Epithelial cell of proximal tubule (primary cell): ENCODE data around the gene NRP2. TPM values are rescaled to one million over a fixed set of nuclear protein-coding genes. Genes with fewer than 3 reads are reported as not detected.

Experiments
- DNase-seq: peaks from one replicate; pipeline ENCODE4 v3.0.0-alpha.2; 2011; ENCODE audit warnings: low read depth
- H3K4me3 ChIP-seq: 2 replicates; pipeline ENCODE4 v1.5.1; 2011; ENCODE audit warnings: low read depth, mild to moderate bottlenecking, low read length
- total RNA-seq: library from RNA; depleted of rRNA; stranded (reverse); fragments of >200 nt; gene quantifications from 2 replicates; pipeline ENCODE4 v1.2.3, GENCODE V29; 2015
- TF ChIP-seq, protein P1 (sequence below): conservative IDR thresholded peaks from 2 replicates; pipeline ENCODE4 v1.5.1; 2012; ENCODE audit warnings: low read depth, mild to moderate bottlenecking, low read length

Gene NRP2
- total RNA-seq, 1 donor from 2014 or later = 36.5 TPM

DNA sequence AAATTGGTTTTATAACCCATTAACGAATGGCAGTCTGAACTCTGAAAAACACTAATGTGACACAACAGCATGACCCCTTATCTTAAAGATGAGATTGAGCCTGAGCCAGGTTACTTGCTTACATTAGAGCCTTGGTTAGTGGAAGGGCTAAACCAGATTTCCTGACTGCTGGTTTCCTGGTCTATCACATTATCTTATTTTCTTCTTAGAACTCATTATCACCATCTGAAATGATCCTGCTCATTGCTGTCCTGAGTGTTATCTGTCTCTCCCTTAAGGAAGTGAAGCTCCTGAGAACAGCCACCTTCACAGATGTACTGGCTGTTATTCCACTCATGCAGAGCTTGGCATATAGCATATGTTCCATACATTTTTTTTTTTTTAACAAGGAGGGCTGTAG, 9.0 kb upstream of the NRP2 start:
- H3K4me3 ChIP-seq = no peak overlapping the region
- no peak for DNase-seq
- TF ChIP-seq, protein P1, sequence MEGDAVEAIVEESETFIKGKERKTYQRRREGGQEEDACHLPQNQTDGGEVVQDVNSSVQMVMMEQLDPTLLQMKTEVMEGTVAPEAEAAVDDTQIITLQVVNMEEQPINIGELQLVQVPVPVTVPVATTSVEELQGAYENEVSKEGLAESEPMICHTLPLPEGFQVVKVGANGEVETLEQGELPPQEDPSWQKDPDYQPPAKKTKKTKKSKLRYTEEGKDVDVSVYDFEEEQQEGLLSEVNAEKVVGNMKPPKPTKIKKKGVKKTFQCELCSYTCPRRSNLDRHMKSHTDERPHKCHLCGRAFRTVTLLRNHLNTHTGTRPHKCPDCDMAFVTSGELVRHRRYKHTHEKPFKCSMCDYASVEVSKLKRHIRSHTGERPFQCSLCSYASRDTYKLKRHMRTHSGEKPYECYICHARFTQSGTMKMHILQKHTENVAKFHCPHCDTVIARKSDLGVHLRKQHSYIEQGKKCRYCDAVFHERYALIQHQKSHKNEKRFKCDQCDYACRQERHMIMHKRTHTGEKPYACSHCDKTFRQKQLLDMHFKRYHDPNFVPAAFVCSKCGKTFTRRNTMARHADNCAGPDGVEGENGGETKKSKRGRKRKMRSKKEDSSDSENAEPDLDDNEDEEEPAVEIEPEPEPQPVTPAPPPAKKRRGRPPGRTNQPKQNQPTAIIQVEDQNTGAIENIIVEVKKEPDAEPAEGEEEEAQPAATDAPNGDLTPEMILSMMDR = no peak

DNA sequence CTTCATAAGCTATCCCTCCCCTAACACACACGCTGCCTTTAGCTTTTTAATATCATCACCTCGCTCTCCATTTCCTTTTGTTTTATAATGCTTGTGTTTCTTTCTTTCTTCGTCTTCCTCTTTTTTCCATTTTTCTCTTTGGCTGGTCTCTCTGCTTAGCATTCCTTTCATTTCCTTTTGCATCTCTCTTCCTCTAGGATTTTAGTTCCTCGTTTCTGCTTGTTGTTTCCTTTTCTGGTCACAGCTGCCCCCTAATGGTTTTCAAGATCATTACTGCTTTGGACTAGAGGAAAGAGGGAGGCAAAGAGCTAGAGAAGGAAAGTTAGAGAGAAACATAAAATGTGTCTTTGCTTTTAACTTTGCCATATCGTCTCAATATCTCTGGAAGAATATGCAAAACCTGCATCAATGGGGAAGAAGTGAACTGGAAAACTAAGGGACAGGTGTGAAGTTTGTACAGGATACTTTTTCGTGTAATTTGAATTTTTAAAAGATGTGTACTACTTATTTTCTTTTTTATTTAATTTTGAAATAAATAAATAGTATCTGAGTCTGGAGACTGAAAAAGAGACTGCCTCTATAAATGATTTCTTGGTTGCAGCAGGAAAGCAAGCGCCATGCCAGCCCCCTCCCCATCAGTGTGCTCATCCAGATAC, 6.3 kb upstream of the NRP2 start:
- no peak for DNase-seq
- no peak overlapping the region for H3K4me3 ChIP-seq
- TF ChIP-seq, protein P1 = peak; percentile 87

DNA sequence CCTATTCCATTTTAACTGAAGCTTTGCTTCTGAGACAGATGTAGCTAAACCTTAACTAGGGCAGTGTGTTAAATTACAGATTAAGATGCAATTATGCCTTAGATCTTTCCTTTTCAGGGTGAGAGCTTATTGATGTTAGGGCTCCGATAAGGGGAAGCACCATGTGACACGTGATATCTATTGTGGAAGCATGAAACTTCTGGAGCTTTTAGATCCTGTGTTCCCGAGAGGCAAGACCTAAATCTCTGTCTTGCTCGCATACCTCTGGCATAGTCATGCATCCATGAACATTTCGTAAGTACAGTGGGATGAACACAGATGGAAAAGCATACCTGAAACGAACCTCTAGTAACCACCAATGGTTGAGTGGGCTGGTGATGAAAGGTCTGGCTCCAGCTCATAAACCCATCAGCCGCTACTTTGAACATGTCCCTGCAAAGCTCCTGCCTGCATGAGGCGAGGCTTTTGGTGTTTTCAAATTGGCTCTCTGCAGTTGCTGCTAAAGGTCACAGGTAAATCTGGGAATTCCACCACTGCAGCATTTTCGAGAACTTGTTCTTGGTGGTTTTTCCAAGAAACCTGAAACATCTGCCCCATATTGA, 3.7 kb upstream of the NRP2 start:
- DNase-seq = no peak
- H3K4me3 ChIP-seq = no peak overlapping the region
- TF ChIP-seq, protein P1 = no peak

DNA sequence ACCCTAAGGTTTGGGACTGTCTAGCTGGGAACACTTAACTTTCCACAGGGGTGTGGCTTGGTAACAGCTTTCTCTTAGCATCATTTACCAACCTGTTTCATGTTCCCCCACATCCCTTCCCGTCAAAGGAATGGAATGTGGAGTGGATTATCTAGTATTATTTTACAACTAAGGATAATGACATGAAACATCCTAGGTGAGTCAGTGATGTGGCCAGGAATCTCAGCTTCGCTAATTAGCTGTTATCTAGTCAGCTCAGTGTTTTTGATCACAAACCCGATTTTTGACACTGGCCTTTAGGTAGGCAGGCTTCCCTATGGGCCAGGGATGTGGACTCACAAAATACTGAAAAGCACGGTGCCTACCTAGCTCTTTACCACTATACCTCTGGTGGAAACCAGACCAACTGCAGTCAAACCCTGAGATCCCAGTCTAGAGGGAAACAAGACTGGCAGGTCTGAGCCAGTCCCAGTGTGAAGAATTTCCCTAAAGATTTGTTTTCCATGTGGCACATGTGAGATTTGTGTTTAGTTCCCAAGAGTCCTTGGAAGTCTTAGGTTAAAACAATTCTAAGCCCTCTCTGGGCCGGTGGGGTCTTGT, 2.8 kb upstream of the NRP2 start:
- TF ChIP-seq, protein P1 = no peak
- no peak overlapping the region for H3K4me3 ChIP-seq
- DNase-seq = no peak

DNA sequence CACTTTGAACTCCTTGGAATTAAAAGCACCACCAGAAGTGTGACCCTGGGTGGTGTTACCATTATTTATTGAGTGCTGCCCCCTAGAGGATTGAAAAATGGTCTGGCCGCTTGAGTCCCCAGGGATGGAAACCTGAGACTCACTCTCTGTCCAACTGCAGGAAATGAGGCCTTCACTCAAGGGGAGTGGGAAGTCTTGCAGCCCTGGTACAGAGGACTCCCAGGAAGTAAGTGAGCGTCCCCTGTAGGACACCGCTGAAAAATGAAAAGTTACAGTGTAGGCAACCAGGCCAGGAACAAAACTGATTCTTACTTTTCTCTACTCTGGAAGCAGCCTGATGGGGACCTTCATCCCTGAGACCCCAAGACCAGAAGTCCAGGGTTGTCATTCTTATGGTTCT, 2.2 kb upstream of the NRP2 start:
- TF ChIP-seq, protein P1 = peak; percentile 78
- H3K4me3 ChIP-seq = no peak overlapping the region
- DNase-seq = no peak

DNA sequence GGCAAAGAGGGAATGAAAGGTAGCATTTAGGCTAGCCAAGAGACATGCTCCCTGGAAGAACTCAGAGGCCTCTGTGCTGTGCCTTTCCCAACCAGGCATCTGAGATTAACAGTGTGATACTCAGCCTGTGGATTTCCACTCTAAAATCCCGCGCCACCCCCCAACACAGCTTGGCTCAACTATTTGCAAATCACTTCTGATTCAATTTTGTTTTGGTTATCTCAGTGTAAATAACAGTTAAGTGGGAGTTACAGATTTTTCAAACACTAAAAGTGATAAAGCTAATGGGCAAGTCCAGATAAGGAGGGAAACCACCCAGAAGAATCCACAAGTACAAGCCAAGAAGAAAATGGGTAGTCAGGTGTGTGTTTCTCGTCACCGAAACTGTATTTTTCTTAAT, 1.4 kb upstream of the NRP2 start:
- no peak overlapping the region for H3K4me3 ChIP-seq
- no peak for DNase-seq
- TF ChIP-seq, protein P1 = no peak
